NCI-H2107 treated with DMSO at 0.1 percent for 48 hours (cell line): Measurements from ENCODE around the gene JSRP1.

Experiments
- DNase-seq: peaks from one replicate; lab custom pipeline; 2025; ENCODE audit not compliant: unreplicated experiment; lab: John Stamatoyannopoulos, UW

The JSRP1 gene

DNA sequence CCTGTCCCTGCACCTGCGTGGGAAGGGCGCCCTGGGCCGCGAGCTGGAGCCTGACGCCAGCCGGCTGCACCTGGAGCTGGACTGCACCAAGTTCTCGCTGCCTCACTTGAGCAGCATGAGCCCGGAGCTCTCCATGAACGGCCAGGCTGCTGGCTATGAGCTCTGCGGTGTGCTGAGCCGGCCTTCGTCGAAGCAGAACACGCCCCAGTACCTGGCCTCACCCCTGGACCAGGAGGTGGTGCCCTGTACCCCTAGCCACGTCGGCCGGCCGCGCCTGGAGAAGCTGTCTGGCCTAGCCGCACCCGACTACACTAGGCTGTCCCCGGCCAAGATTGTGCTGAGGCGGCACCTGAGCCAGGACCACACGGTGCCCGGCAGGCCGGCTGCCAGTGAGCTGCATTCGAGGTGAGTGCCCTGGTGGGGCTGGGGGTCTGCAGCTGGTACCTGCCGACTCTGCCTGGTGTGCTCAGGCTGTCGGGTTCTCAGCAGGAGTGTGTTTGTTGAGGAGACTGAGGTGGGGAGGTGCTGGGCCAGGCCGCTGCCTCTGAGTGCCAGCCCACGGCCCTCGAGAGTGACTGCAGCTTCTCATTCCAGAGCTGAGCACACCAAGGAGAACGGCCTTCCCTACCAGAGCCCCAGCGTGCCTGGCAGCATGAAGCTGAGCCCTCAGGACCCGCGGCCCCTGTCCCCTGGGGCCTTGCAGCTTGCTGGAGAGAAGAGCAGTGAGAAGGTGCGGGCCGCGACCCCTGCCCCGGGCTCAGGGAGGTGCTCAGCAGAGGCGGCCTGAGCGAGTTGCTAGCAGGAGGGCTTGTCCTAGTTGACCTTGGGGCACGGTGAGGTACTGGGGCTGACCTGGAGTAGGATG lies 39.6 kb downstream of the JSRP1 start:
- DNase-seq = no peak

GRCh38 chr19:2215281-2215751 lies 40.9 kb downstream of the JSRP1 start:
- DNase-seq = peak; percentile 54

DNA sequence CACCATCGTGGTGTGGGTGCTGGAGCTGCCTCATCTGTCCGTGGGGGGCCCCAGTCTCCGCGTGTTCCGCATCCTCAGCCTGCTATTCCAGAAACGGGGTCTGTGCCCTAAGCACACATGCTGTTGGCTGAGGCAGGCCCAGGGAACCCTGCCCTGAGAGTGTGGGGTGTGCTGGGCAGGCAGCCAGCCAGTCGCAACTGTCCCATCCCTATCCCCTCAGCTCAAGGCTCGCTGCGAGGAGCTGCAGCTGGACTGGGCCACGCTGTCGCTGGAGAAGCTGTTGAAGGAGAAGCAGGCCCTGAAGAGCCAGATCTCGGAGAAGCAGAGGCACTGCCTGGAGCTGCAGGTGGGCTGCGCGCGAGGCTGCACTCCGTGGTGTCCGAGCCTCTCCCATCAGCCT lies 42.0 kb downstream of the JSRP1 start:
- no peak for DNase-seq

DNA sequence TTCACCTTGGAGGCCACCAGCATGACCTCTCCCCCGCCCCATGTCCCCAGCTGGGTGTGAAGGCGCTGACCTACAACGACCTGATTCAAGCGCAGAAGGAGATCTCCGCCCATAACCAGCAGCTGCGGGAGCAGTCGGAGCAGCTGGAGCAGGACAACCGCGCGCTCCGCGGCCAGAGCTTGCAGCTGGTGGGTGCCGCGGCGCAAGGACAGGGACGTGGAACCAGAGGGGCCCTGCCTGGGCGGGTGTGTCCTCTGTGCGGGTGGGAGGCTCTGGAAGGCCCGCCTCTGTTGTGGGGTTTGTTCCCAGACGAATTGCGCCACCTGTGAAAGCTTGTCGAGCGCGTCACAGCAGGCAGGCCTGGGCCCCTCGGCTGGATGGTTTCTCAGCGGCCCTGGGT lies 42.4 kb downstream of the JSRP1 start:
- no peak for DNase-seq

DNA sequence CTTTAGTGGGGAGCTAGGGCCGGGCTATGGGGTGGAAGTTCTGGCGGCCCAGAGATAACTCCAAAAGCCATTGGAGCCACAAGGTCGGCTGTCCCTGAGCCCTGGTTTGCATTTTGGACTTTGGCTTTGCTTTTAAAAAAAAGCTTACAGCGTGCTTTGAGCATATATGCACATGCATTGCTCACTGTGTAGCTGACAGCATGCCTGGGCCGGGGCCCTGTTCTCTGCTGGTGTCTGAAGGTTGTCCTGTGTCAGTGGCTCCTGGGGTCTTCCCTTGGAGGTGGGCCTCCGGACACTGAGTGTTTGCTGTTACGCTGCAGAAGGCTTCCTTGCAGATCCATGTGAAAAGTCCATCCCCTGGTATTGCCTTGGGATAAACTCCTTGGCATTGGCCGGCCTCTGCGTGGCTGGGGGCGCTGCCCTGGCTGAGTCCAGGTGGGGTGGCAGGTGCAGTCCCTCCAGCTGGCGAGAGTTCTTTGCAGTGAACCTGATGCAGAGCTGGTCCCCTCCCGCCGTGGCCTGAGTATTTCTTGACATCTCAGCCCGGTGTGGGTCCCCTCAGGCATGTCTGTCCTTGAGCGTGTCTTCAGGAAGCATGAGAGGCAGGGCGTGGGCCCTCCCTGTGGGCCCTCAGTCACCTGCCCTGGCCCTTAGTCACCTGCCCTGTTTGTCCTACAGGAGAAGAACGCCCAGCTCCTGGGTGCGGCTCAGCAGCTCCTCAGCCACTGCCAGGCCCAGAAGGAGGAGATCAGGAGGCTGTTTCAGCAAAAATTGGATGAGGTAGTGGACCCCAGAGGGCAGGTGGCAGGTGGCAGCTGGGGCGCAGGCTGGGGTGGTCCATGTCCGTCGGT lies 43.1 kb downstream of the JSRP1 start:
- no peak for DNase-seq

GRCh38 chr19:2210987-2211740 lies 45.1 kb downstream of the JSRP1 start:
- no peak for DNase-seq

DNA sequence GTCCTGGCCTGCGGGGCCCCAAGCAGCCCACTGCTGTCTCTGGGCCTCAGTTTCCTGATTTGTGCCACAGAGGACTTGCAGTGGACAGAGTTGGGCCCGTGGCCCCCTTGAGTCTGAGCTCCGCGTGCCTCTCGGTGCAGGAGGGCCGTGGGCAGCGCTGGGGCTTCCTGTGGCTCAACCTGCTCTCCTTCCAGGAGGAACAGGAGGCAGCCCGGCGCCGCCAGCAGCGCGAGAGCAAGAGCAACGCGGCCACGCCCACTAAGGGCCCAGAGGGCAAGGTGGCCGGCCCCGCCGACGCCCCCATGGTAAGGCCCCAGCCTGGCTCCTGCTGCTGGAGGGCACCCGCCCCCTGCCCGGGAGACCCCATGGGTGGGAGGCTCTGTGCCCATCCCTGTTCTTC lies 46.0 kb downstream of the JSRP1 start:
- no peak for DNase-seq

DNA sequence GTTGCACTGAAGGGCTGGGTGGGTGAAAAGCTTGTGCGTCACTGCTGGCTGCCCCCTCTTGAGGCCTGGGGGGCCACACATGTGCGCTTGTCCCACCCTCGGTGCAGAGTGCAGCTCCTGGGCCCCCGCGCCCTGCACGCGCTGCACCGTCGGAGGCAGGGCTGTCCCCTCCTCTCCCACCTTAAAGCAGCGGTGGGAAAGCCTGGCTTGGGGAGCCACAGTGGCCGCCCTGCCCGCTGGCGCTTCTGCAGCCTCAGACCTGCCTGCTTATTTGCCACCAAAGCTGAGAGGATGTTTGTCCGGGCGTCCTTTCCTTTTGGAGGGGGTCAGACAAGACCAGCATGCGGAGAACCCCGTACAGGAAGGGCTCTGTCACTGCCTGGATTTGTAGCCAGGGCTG lies 46.8 kb downstream of the JSRP1 start:
- no peak for DNase-seq

DNA sequence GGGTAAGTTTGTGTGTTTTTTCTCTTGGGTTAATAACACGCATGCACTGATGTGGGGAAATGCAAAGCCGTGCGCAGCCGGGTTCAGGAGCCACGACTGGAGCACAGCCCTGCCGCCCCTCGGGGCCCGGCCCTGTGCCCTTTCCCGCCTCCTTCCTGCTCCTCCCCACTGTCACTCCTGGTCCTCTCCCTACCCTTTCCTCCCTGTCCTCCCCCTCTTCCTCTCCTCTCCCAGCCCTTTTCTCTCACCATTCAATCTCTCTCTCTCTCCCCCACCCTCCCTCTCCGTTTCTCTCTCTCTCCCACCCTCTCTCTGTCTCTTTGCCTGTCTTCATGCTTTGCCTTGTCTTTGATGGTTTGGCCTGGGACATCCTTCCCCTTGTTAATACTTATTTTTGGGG lies 47.2 kb downstream of the JSRP1 start:
- no peak for DNase-seq

DNA sequence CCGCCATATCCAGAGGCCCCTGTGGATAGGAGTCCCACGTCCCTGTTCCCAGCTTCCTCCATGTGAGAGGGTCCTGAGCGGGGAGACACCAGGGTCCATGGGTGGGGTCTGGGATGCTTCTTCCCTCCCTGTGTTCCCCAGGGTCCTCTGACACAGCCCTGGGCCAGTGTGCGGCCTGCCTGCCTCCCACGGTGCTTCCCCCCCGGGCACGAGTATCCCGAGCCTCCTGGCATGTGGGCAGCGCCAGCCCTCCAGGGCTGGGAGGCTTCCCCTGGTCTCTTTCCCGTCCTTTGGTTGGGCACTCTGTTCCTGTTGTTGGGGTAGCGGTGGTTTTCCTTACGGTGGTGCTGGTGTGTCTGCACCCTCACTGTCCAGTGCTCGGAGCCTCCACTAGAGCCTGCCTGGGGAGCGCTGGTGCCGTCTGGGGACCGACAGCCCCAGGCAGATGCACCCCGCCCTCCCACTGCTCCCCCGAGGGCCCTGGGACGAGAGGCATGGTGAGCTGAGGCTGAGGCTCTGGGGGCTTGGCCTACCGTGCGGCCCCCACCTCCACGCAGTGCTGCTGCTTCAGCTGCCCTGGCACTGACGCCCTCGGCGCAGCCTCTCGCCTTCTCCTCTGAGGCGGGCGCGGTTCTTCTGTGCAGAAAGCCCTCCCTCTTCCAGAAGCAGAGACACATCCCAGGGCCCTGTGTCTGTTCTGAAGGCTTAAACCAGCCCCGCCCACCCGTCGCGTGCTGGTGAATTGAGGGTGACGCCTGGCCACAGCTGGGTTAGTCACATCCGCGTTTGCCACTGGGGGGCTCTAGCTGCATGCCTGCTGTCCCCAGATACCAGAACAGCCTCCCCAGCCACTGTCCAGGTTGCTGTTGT lies 48.0 kb downstream of the JSRP1 start:
- DNase-seq = no peak

- no peak for DNase-seq
Measured at GRCh38 chr19:2207008-2207407, 49.2 kb downstream of the JSRP1 start.

GRCh38 chr19:2202366-2202765 lies 53.9 kb downstream of the JSRP1 start:
- no peak for DNase-seq
